ENCODE measurements around the gene RORB. TPM values are rescaled to one million over a fixed set of nuclear protein-coding genes. Genes with fewer than 3 reads are reported as not detected.

RORB gene
- total and polyA plus RNA-seq, 8 donors, result 0.05 to 0.40 (median 0.10) TPM

DNA sequence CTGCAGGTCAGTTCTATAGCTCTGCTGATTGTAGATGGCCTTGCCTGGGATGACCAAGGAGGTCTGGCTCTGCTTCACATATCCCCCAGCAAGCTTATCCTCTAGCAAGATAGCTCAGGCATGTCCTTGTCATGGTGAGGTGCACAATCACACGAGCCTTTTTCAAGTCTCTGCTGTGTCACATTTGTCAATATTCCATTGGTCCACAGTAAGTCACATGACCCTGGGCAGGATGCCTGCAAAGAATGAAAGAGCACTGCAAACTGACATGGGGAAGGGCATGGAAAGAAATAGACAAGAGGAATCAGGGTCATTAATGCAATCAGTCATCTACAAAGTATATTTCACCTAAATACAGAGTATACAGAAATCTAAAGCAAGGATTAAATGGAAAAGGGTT, 142.0 kb downstream of the RORB start:
- H3K27me3 ChIP-seq, result no peaks in the 10 kb centered on the region
- TF ChIP-seq, protein P1, sequence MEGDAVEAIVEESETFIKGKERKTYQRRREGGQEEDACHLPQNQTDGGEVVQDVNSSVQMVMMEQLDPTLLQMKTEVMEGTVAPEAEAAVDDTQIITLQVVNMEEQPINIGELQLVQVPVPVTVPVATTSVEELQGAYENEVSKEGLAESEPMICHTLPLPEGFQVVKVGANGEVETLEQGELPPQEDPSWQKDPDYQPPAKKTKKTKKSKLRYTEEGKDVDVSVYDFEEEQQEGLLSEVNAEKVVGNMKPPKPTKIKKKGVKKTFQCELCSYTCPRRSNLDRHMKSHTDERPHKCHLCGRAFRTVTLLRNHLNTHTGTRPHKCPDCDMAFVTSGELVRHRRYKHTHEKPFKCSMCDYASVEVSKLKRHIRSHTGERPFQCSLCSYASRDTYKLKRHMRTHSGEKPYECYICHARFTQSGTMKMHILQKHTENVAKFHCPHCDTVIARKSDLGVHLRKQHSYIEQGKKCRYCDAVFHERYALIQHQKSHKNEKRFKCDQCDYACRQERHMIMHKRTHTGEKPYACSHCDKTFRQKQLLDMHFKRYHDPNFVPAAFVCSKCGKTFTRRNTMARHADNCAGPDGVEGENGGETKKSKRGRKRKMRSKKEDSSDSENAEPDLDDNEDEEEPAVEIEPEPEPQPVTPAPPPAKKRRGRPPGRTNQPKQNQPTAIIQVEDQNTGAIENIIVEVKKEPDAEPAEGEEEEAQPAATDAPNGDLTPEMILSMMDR (IDR thresholded peaks at IDR 0.05), result no peak
- H3K27ac ChIP-seq, result no peak overlapping the region
- H3K4me3 ChIP-seq, result no peak overlapping the region
- FAIRE-seq (no peak), ATAC-seq (no peak), DNase-seq (no peak)
- intact Hi-C loops (cut with DNase I), result no loop called here
- 26 to 28% methylated on average over 1 of the region's 1 CpG for WGBS, 2 donors
- H3K36me3 ChIP-seq, result no peaks in the 10 kb centered on the region
- no peaks in the 10 kb centered on the region for H3K9me3 ChIP-seq
- H3K4me1 ChIP-seq, result no peaks in the 10 kb centered on the region

DNA sequence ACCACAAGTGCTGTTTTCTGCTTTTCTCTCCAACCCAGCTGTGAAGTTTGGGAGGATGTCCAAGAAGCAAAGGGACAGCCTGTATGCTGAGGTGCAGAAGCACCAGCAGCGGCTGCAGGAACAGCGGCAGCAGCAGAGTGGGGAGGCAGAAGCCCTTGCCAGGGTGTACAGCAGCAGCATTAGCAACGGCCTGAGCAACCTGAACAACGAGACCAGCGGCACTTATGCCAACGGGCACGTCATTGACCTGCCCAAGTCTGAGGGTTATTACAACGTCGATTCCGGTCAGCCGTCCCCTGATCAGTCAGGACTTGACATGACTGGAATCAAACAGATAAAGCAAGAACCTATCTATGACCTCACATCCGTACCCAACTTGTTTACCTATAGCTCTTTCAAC, 145.2 kb downstream of the RORB start:
- TF ChIP-seq, protein P1 (IDR thresholded peaks at IDR 0.05), result no peak
- H3K27ac ChIP-seq, result no peak overlapping the region
- H3K4me1 ChIP-seq, result no peaks in the 10 kb centered on the region
- FAIRE-seq, result no peak
- no peak overlapping the region for H3K4me3 ChIP-seq
- no peak for ATAC-seq
- intact Hi-C loops (cut with DNase I), result no loop called here
- H3K9me3 ChIP-seq, result no peaks in the 10 kb centered on the region
- H3K27me3 ChIP-seq, result no peaks in the 10 kb centered on the region
- H3K36me3 ChIP-seq, result no peaks in the 10 kb centered on the region
- 61 to 76% methylated on average over 12 of the region's 12 CpGs for WGBS, 2 donors
- no peak for DNase-seq

DNA sequence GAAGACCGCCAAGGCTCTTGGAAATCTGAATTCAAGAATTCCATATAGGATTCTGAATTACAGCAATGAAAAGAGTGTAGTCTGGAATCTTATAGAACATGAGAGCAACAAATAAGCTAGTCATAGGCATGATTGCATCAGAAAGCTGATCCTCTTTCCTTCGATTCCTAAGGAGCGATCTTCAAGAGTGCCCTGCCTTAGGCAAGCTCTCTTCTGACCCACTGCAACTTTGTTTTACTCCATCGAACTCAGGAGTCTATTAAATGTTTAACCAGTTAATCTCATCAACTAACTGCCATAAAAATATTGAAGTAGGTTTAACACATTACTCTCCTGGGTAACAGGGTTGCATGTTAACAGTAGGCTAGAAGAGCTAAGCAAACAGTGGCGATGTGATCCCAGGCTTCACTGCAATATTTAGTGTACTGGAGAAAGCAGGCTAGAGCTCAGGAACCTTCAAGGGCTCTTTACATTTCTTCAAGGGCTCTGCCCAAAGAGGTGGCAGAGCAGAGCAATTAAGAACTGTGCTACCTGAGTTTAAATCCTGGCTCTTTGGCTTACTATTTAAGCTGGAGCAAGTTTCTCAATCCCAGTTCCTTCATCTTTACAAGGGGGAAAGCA, 146.3 kb downstream of the RORB start:
- no peaks in the 10 kb centered on the region for H3K27me3 ChIP-seq
- peak in 1 of 4 donors; percentile 47 for ATAC-seq
- TF ChIP-seq, protein P1 (IDR thresholded peaks at IDR 0.05), result no peak
- H3K4me1 ChIP-seq, result no peaks in the 10 kb centered on the region
- H3K27ac ChIP-seq, result no peak overlapping the region
- no peaks in the 10 kb centered on the region for H3K9me3 ChIP-seq
- no peak for DNase-seq
- 59 to 61% methylated on average over 5 of the region's 5 CpGs for WGBS, 2 donors
- FAIRE-seq, result no peak
- no peaks in the 10 kb centered on the region for H3K36me3 ChIP-seq
- H3K4me3 ChIP-seq, result no peak overlapping the region
- intact Hi-C loops (cut with DNase I), result no loop called here

DNA sequence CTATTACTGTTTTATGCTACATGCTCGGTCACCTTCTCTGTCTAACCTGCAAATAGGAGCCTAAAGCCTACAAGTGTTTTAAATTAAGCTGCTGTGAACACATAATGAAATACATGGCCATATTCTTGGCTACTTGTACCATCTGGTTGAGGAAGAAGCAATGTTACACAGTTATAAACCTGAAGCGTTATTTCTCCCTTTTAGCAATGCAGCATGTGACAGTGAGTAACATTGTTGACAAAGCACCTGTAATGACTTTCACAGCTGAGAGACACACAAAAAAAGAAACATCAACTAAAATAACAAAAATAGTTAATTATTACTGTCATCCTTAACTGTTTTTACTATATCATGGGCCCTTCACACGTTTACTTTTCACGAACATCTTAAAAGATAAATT, 146.9 kb downstream of the RORB start:
- 29 to 34% methylated on average over 4 of the region's 4 CpGs for WGBS, 2 donors
- Histone ChIP-seq H3K4me1 (no peaks in the 10 kb centered on the region), H3K9me3 (no peaks in the 10 kb centered on the region), H3K36me3 (no peaks in the 10 kb centered on the region), H3K27ac (no peak overlapping the region), H3K27me3 (no peaks in the 10 kb centered on the region), H3K4me3 (no peak overlapping the region)
- TF ChIP-seq, protein P1 (IDR thresholded peaks at IDR 0.05), result no peak
- intact Hi-C loops (cut with DNase I), result no loop called here
- DNase-seq, result no peak
- no peak for FAIRE-seq
- ATAC-seq, result peak in 1 of 4 donors; percentile 67

DNA sequence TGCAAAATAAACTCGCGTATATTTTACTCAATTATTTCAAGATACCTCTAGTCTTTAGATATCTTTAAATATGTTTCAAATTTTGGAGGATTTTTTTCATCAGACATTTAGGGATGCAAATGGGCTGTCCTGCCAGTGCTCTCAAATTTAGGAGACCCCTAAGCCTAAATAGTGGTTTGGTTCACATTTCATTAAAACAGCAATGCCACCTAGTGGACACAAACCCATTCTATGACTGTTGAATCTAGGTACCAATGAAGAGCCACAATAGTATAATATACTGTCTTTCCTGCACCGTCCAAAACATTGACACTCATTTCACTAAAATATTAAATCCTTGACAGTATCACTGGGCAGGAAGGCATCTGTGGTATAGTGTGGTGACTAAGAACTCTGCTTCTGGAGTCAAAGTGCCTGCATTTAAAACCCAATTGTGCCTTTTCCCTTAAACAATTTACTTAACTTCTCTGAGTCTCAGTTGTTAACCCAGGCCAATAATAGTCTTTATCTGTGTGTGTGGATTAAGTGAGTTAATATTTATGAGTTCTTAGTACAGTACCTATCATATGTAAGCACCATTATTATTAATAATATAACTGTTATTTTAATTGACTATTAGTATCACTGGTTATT, 148.0 kb downstream of the RORB start:
- WGBS, 2 donors, result 56 to 57% methylated on average over 3 of the region's 3 CpGs
- no peak for DNase-seq
- no peak for FAIRE-seq
- no peaks in the 10 kb centered on the region for H3K9me3 ChIP-seq
- TF ChIP-seq, protein P1 (IDR thresholded peaks at IDR 0.05), result peak in 2 of 4 donors; percentile 27
- ATAC-seq, result peak in 1 of 4 donors; percentile 60
- no peaks in the 10 kb centered on the region for H3K36me3 ChIP-seq
- no peaks in the 10 kb centered on the region for H3K27me3 ChIP-seq
- H3K27ac ChIP-seq, result no peak overlapping the region
- no peaks in the 10 kb centered on the region for H3K4me1 ChIP-seq
- no peak overlapping the region for H3K4me3 ChIP-seq
- intact Hi-C loops (cut with DNase I), result no loop called here
